ENCODE results near the gene PRSS37.

- TF ChIP-seq EZH2 (IDR thresholded peaks at IDR 0.05), result no peak
- no peak for TF ChIP-seq POLR2AphosphoS5 (IDR thresholded peaks at IDR 0.05; ENCODE audit: borderline replicate concordance, low read depth, low read length)
- TF ChIP-seq FOXP2 (optimal IDR thresholded peaks at IDR 0.05; ENCODE audit: control extremely low read depth, extremely low read length, insufficient read depth), result no peak
These were observed 25.7 kb upstream of the PRSS37 start for GRCh38 chr7:141866974-141867373.

All from SK-N-MC (cell line).